Measurements from ENCODE around the gene UNC45B.
"Not testable (repeated sequence)": the region's sequence is repeated elsewhere in the genome, so short reads cannot be mapped to it uniquely, and the experiment has no call there.

UNC45B gene

GRCh38 chr17:35169835-35170363 lies 22.3 kb downstream of the UNC45B start:
- Histone ChIP-seq H3K9ac (ENCODE audit: low read depth in 1 of 2, low read length in 2 of 2) (no peak overlapping the region), H3K9me3 (ENCODE audit: control insufficient read depth in 1 of 2, low read length in 2 of 2) (no peaks in the 10 kb centered on the region), H3K4me3 (ENCODE audit: low read depth in 1 of 2, low read length in 2 of 2) (no peak overlapping the region), H3K36me3 (ENCODE audit: control insufficient read depth in 1 of 2, insufficient read depth in 2 of 2, low read length in 2 of 2) (no peaks in the 10 kb centered on the region), H3K4me1 (ENCODE audit: control insufficient read depth in 1 of 2, insufficient read depth in 2 of 2, low read length in 2 of 2) (peaks cover 0 to 3% of the 10 kb centered on the region in 2 donors), H3K27me3 (ENCODE audit: control insufficient read depth in 1 of 2, insufficient read depth in 2 of 2, low read length in 2 of 2) (peaks cover 0 to 2% of the 10 kb centered on the region in 2 donors), H3K27ac (ENCODE audit: low read depth, low read length) (no peak overlapping the region)

- Histone ChIP-seq H3K4me1 (ENCODE audit: control insufficient read depth in 1 of 2, insufficient read depth in 2 of 2, low read length in 2 of 2) (peaks cover 0 to 3% of the 10 kb centered on the region in 2 donors), H3K9me3 (ENCODE audit: control insufficient read depth in 1 of 2, low read length in 2 of 2) (no peaks in the 10 kb centered on the region), H3K36me3 (ENCODE audit: control insufficient read depth in 1 of 2, insufficient read depth in 2 of 2, low read length in 2 of 2) (no peaks in the 10 kb centered on the region), H3K4me3 (ENCODE audit: low read depth in 1 of 2, low read length in 2 of 2) (no peak overlapping the region), H3K27ac (ENCODE audit: low read depth, low read length) (no peak overlapping the region), H3K27me3 (ENCODE audit: control insufficient read depth in 1 of 2, insufficient read depth in 2 of 2, low read length in 2 of 2) (peaks cover 0 to 2% of the 10 kb centered on the region in 2 donors), H3K9ac (ENCODE audit: low read depth in 1 of 2, low read length in 2 of 2) (no peak overlapping the region)
Observed at GRCh38 chr17:35170968-35171771, 23.6 kb downstream of the UNC45B start.

GRCh38 chr17:35171834-35172233 lies 24.2 kb downstream of the UNC45B start:
- Histone ChIP-seq H3K4me3 (ENCODE audit: low read depth in 1 of 2, low read length in 2 of 2) (no peak overlapping the region), H3K27me3 (ENCODE audit: control insufficient read depth in 1 of 2, insufficient read depth in 2 of 2, low read length in 2 of 2) (no peaks in the 10 kb centered on the region), H3K9ac (ENCODE audit: low read depth in 1 of 2, low read length in 2 of 2) (no peak overlapping the region), H3K36me3 (ENCODE audit: control insufficient read depth in 1 of 2, insufficient read depth in 2 of 2, low read length in 2 of 2) (no peaks in the 10 kb centered on the region), H3K27ac (ENCODE audit: low read depth, low read length) (no peak overlapping the region), H3K4me1 (ENCODE audit: control insufficient read depth in 1 of 2, insufficient read depth in 2 of 2, low read length in 2 of 2) (peaks cover 0 to 3% of the 10 kb centered on the region in 2 donors), H3K9me3 (ENCODE audit: control insufficient read depth in 1 of 2, low read length in 2 of 2) (no peaks in the 10 kb centered on the region)

GRCh38 chr17:35172321-35172720 lies 24.7 kb downstream of the UNC45B start:
- not testable (repeated sequence) for H3K9ac ChIP-seq (ENCODE audit: low read depth in 1 of 2, low read length in 2 of 2); H3K27me3 ChIP-seq (ENCODE audit: control insufficient read depth in 1 of 2, insufficient read depth in 2 of 2, low read length in 2 of 2); H3K36me3 ChIP-seq (ENCODE audit: control insufficient read depth in 1 of 2, insufficient read depth in 2 of 2, low read length in 2 of 2); H3K27ac ChIP-seq (ENCODE audit: low read depth, low read length); H3K9me3 ChIP-seq (ENCODE audit: control insufficient read depth in 1 of 2, low read length in 2 of 2); H3K4me3 ChIP-seq (ENCODE audit: low read depth in 1 of 2, low read length in 2 of 2); H3K4me1 ChIP-seq (ENCODE audit: control insufficient read depth in 1 of 2, insufficient read depth in 2 of 2, low read length in 2 of 2)

GRCh38 chr17:35174835-35175334 lies 27.3 kb downstream of the UNC45B start:
- Histone ChIP-seq H3K9me3 (ENCODE audit: control insufficient read depth in 1 of 2, low read length in 2 of 2) (no peaks in the 10 kb centered on the region), H3K9ac (ENCODE audit: low read depth in 1 of 2, low read length in 2 of 2) (no peak overlapping the region), H3K4me3 (ENCODE audit: low read depth in 1 of 2, low read length in 2 of 2) (no peak overlapping the region), H3K27ac (ENCODE audit: low read depth, low read length) (no peak overlapping the region), H3K27me3 (ENCODE audit: control insufficient read depth in 1 of 2, insufficient read depth in 2 of 2, low read length in 2 of 2) (no peaks in the 10 kb centered on the region), H3K36me3 (ENCODE audit: control insufficient read depth in 1 of 2, insufficient read depth in 2 of 2, low read length in 2 of 2) (no peaks in the 10 kb centered on the region), H3K4me1 (ENCODE audit: control insufficient read depth in 1 of 2, insufficient read depth in 2 of 2, low read length in 2 of 2) (peaks cover 0 to 3% of the 10 kb centered on the region in 2 donors)

GRCh38 chr17:35175638-35176415 lies 28.2 kb downstream of the UNC45B start:
- no peaks in the 10 kb centered on the region for H3K9me3 ChIP-seq (ENCODE audit: control insufficient read depth in 1 of 2, low read length in 2 of 2)
- H3K4me3 ChIP-seq (ENCODE audit: low read depth in 1 of 2, low read length in 2 of 2): no peak overlapping the region
- no peaks in the 10 kb centered on the region for H3K36me3 ChIP-seq (ENCODE audit: control insufficient read depth in 1 of 2, insufficient read depth in 2 of 2, low read length in 2 of 2)
- no peak overlapping the region for H3K9ac ChIP-seq (ENCODE audit: low read depth in 1 of 2, low read length in 2 of 2)
- H3K27me3 ChIP-seq (ENCODE audit: control insufficient read depth in 1 of 2, insufficient read depth in 2 of 2, low read length in 2 of 2): no peaks in the 10 kb centered on the region
- no peak overlapping the region for H3K27ac ChIP-seq (ENCODE audit: low read depth, low read length)
- peaks cover 0 to 3% of the 10 kb centered on the region in 2 donors for H3K4me1 ChIP-seq (ENCODE audit: control insufficient read depth in 1 of 2, insufficient read depth in 2 of 2, low read length in 2 of 2)

GRCh38 chr17:35176897-35177296 lies 29.3 kb downstream of the UNC45B start:
- Histone ChIP-seq H3K9me3 (ENCODE audit: control insufficient read depth in 1 of 2, low read length in 2 of 2) (no peaks in the 10 kb centered on the region), H3K4me1 (ENCODE audit: control insufficient read depth in 1 of 2, insufficient read depth in 2 of 2, low read length in 2 of 2) (no peaks in the 10 kb centered on the region), H3K27ac (ENCODE audit: low read depth, low read length) (no peak overlapping the region), H3K9ac (ENCODE audit: low read depth in 1 of 2, low read length in 2 of 2) (no peak overlapping the region), H3K27me3 (ENCODE audit: control insufficient read depth in 1 of 2, insufficient read depth in 2 of 2, low read length in 2 of 2) (no peaks in the 10 kb centered on the region), H3K4me3 (ENCODE audit: low read depth in 1 of 2, low read length in 2 of 2) (no peak overlapping the region), H3K36me3 (ENCODE audit: control insufficient read depth in 1 of 2, insufficient read depth in 2 of 2, low read length in 2 of 2) (no peaks in the 10 kb centered on the region)

- H3K36me3 ChIP-seq (ENCODE audit: control insufficient read depth in 1 of 2, insufficient read depth in 2 of 2, low read length in 2 of 2); H3K27me3 ChIP-seq (ENCODE audit: control insufficient read depth in 1 of 2, insufficient read depth in 2 of 2, low read length in 2 of 2); H3K4me3 ChIP-seq (ENCODE audit: low read depth in 1 of 2, low read length in 2 of 2); H3K4me1 ChIP-seq (ENCODE audit: control insufficient read depth in 1 of 2, insufficient read depth in 2 of 2, low read length in 2 of 2); H3K9ac ChIP-seq (ENCODE audit: low read depth in 1 of 2, low read length in 2 of 2); H3K27ac ChIP-seq (ENCODE audit: low read depth, low read length); H3K9me3 ChIP-seq (ENCODE audit: control insufficient read depth in 1 of 2, low read length in 2 of 2): not testable (repeated sequence)
Observed at GRCh38 chr17:35179379-35179778, 31.8 kb downstream of the UNC45B start.

GRCh38 chr17:35183332-35183731 lies 35.7 kb downstream of the UNC45B start:
- Histone ChIP-seq H3K27ac (ENCODE audit: low read depth, low read length) (no peak overlapping the region), H3K36me3 (ENCODE audit: control insufficient read depth in 1 of 2, insufficient read depth in 2 of 2, low read length in 2 of 2) (no peaks in the 10 kb centered on the region), H3K4me3 (ENCODE audit: low read depth in 1 of 2, low read length in 2 of 2) (no peak overlapping the region), H3K9ac (ENCODE audit: low read depth in 1 of 2, low read length in 2 of 2) (no peak overlapping the region), H3K9me3 (ENCODE audit: control insufficient read depth in 1 of 2, low read length in 2 of 2) (no peaks in the 10 kb centered on the region), H3K4me1 (ENCODE audit: control insufficient read depth in 1 of 2, insufficient read depth in 2 of 2, low read length in 2 of 2) (no peaks in the 10 kb centered on the region), H3K27me3 (ENCODE audit: control insufficient read depth in 1 of 2, insufficient read depth in 2 of 2, low read length in 2 of 2) (peaks cover 0 to 6% of the 10 kb centered on the region in 2 donors)

GRCh38 chr17:35184274-35184673 lies 36.7 kb downstream of the UNC45B start:
- H3K4me3 ChIP-seq (ENCODE audit: low read depth in 1 of 2, low read length in 2 of 2): no peak overlapping the region
- no peak overlapping the region for H3K27ac ChIP-seq (ENCODE audit: low read depth, low read length)
- H3K9me3 ChIP-seq (ENCODE audit: control insufficient read depth in 1 of 2, low read length in 2 of 2): no peaks in the 10 kb centered on the region
- no peaks in the 10 kb centered on the region for H3K4me1 ChIP-seq (ENCODE audit: control insufficient read depth in 1 of 2, insufficient read depth in 2 of 2, low read length in 2 of 2)
- no peak overlapping the region for H3K9ac ChIP-seq (ENCODE audit: low read depth in 1 of 2, low read length in 2 of 2)
- H3K36me3 ChIP-seq (ENCODE audit: control insufficient read depth in 1 of 2, insufficient read depth in 2 of 2, low read length in 2 of 2): no peaks in the 10 kb centered on the region
- H3K27me3 ChIP-seq (ENCODE audit: control insufficient read depth in 1 of 2, insufficient read depth in 2 of 2, low read length in 2 of 2): peaks cover 0 to 6% of the 10 kb centered on the region in 2 donors
